Stimulated activated memory B cell treated with anti-CD40 and anti-IgM and Interleukin-4, amounts not matched to agents 10 μg/mL and 1 μg/mL and 100 μg/mL, for 72 hours (primary cell): ENCODE data around the gene SMOC1.
"Not testable (repeated sequence)": the region's sequence is repeated elsewhere in the genome, so short reads cannot be mapped to it uniquely, and the experiment has no call there.

Source experiments
- ATAC-seq: fragments of 150-1000 bp; cut with Tn5 transposase; 2 replicates; pipeline ENCODE4 v1.10.0; 2021
- H3K27ac Mint-ChIP-seq: one replicate; pipeline ENCODE4 v1.8.0; 2022; ENCODE audit warnings: mild to moderate bottlenecking, mixed read lengths
- H3K27me3 Mint-ChIP-seq: one replicate; pipeline ENCODE4 v1.8.0; 2022; ENCODE audit warnings: mixed read lengths
- H3K36me3 Mint-ChIP-seq: one replicate; pipeline ENCODE4 v1.8.0; 2022; ENCODE audit warnings: mixed read lengths
- H3K4me1 Mint-ChIP-seq: one replicate; pipeline ENCODE4 v1.8.0; 2022; ENCODE audit warnings: mixed read lengths
- H3K4me3 Mint-ChIP-seq: one replicate; pipeline ENCODE4 v1.8.0; 2022; ENCODE audit warnings: mild to moderate bottlenecking, moderate library complexity, mixed read lengths
- H3K9me3 Mint-ChIP-seq: one replicate; pipeline ENCODE4 v1.8.0; 2022; ENCODE audit warnings: mixed read lengths

Gene SMOC1

DNA sequence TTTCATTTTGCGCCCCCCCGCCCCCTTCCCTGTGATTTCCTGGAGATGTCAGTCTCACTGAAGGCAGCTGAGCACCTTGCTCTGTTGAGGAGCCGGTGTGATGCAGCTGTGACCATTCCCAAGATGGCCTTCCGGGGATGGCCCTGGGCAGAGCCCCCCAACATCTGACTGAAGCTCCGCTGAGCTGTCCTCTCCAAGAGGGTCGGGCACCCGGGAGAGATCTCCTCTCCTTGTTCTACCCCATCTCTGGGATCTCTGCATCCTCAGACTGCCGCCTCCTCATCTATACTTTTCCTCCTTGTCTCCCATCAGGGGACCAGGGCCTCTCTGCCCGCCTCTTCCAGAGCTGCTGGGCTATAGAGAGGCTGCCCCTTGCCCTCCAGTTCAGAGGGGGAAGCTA, 965 bp upstream of the SMOC1 start:
- H3K4me1 Mint-ChIP-seq: no peaks in the 10 kb centered on the region

DNA sequence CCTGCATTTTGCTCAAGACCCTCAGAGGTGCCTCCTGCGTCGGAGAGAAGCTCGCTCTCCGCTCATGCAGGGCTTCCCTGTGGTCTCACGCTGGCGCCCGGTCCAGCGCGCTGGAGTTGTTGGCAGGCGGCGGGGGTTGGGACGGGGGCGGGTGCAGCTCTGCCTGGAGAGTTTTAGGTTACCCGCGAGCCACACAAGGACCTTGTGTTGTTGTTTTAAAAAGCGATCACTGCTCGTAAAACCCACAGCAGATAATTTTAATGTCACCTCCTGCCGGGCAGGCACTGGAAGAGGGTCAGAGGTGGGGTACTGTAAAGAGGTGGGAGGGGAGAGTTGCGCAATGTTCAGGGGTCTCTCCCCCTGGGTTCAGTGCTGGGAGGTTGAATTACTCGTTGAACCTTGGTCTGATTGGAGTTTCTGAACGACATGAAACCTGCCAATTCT, 850 bp downstream of the SMOC1 start:
- H3K27me3 Mint-ChIP-seq: peaks cover 53% of the 10 kb centered on the region
- H3K4me1 Mint-ChIP-seq: no peaks in the 10 kb centered on the region

More for the DNA sequence above, 965 bp upstream of the SMOC1 start:
- Mint-ChIP-seq H3K9me3 (peaks cover 3% of the 10 kb centered on the region), H3K27ac (no peak overlapping the region), H3K27me3 (peaks cover 35% of the 10 kb centered on the region), H3K4me3 (no peak overlapping the region), H3K36me3 (no peaks in the 10 kb centered on the region)
- ATAC-seq: no peak

DNA sequence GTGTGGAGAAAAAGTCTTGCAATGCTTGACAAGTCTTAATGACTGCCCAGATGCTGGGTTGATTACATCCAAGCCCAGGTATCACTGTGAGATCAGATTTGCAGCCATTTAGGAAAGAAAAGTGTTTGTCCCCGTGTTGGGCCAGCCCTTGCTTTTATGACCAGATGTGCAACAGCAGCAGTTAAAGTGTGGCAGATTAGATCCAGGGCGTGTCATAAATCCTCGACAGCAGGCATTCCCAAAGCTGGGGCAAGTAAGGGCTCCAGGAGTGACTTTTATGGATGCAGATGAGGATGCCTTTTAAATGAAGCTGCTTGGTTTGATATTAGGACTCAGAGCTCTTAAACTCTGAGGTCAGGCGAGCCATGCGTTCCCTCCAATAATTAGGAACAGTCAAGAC, 1.7 kb downstream of the SMOC1 start:
- Mint-ChIP-seq H3K4me3 (no peak overlapping the region), H3K9me3 (no peaks in the 10 kb centered on the region), H3K27ac (no peak overlapping the region), H3K27me3 (peaks cover 58% of the 10 kb centered on the region), H3K4me1 (no peaks in the 10 kb centered on the region), H3K36me3 (no peaks in the 10 kb centered on the region)
- no peak for ATAC-seq

More for the DNA sequence above, 850 bp downstream of the SMOC1 start:
- Mint-ChIP-seq H3K36me3 (no peaks in the 10 kb centered on the region), H3K27ac (no peak overlapping the region), H3K9me3 (no peaks in the 10 kb centered on the region), H3K4me3 (no peak overlapping the region)
- no peak for ATAC-seq

DNA sequence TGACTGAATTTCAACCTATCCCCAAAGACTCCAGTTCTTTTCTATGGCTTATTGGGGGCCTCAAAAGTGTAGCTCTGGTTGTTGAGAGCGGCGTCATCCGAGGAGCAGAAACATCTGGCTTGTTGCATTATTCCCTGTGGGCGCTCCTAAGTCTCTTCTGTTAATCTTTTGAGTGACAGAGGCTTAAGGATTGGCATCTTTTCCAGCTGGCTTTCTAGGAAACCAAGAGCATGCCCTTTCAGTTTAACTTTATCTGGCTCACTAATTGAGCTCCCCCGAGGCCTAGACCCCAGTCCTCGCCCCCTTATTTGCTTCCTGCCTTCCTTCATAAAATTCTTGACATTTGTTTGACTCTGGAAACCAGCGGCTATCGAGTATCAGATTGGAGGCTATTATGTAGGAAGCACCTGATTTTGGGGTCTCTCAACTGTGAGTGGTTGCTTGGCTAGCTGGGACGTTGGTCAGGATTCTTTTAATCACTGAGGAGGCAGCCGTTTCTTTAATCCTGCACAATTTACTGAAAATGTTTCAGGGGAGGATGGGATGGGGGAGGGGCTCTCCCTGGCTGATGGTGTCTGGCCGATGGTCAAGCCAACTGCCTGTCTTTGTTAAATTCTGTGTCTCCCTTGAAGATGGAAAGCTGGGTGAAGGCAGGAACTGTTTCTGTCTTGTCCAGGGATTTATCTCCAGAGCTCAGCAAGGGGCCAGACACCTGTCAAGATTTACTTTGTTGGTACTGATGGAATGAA, 3.1 kb downstream of the SMOC1 start:
- peaks cover 65% of the 10 kb centered on the region for H3K27me3 Mint-ChIP-seq
- no peaks in the 10 kb centered on the region for H3K4me1 Mint-ChIP-seq
- no peak overlapping the region for H3K27ac Mint-ChIP-seq
- H3K36me3 Mint-ChIP-seq: no peaks in the 10 kb centered on the region
- no peak overlapping the region for H3K4me3 Mint-ChIP-seq
- H3K9me3 Mint-ChIP-seq: no peaks in the 10 kb centered on the region
- no peak for ATAC-seq

DNA sequence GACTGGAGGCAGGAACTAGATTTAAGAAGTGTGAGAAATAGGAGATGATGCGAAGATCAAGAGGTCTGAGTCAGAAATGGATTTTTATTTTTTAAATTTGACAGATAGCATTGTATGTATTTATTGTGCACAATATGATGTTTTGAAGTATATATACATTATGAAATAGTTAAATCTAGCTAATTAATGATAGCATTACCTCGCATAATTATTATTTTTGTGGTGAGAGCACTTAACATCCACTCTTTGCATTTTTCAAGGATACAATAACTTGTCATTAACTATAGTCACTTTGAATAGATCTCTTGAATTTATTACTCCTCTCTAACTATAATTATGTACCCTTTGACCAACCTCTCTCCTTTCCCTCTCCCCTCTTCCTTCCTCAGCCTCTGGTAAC, 3.7 kb downstream of the SMOC1 start:
- H3K27me3 Mint-ChIP-seq: peaks cover 65% of the 10 kb centered on the region
- H3K36me3 Mint-ChIP-seq: no peaks in the 10 kb centered on the region
- no peaks in the 10 kb centered on the region for H3K9me3 Mint-ChIP-seq
- ATAC-seq: no peak
- no peak overlapping the region for H3K4me3 Mint-ChIP-seq
- H3K27ac Mint-ChIP-seq: no peak overlapping the region
- H3K4me1 Mint-ChIP-seq: no peaks in the 10 kb centered on the region

DNA sequence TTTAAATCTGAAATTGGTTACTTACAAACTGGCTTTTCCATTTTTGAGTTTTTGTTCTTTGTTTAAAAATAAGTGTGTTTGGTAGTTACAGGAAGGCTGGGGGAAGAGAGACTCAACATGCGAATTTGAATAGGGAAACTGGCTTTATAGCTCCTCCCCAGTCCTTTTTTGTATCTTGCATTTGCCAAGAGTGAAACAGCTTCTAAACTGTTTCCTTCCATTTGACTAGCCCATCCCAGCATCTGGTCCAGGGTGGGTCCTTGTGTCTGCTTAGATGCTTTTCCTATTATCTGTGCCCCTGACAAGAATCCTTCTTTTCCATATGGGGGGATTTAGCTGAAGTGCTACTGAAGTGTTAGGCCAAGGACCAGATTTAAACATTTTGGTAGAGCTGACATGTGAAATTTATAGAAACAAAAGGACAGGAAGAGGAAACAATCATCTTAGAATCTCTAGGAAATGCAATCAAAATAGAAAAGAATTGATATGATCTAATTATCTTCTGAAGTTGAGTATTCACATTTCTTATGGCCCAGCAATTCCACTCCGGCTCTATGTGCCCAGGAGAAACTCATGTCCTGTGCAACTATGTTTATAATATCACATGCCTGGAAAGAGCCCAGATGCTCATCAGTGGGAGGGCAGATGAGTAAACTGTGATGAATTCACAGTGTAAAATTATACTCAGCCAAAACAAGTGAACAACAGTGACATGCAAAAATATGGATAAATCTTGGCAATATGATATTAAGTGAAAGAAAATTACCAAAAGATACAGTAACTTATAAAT, 7.4 kb downstream of the SMOC1 start:
- H3K4me1 Mint-ChIP-seq: no peaks in the 10 kb centered on the region
- no peak for ATAC-seq
- peaks cover 4% of the 10 kb centered on the region for H3K9me3 Mint-ChIP-seq
- no peak overlapping the region for H3K27ac Mint-ChIP-seq
- H3K36me3 Mint-ChIP-seq: no peaks in the 10 kb centered on the region
- no peak overlapping the region for H3K4me3 Mint-ChIP-seq
- H3K27me3 Mint-ChIP-seq: peaks cover 54% of the 10 kb centered on the region

DNA sequence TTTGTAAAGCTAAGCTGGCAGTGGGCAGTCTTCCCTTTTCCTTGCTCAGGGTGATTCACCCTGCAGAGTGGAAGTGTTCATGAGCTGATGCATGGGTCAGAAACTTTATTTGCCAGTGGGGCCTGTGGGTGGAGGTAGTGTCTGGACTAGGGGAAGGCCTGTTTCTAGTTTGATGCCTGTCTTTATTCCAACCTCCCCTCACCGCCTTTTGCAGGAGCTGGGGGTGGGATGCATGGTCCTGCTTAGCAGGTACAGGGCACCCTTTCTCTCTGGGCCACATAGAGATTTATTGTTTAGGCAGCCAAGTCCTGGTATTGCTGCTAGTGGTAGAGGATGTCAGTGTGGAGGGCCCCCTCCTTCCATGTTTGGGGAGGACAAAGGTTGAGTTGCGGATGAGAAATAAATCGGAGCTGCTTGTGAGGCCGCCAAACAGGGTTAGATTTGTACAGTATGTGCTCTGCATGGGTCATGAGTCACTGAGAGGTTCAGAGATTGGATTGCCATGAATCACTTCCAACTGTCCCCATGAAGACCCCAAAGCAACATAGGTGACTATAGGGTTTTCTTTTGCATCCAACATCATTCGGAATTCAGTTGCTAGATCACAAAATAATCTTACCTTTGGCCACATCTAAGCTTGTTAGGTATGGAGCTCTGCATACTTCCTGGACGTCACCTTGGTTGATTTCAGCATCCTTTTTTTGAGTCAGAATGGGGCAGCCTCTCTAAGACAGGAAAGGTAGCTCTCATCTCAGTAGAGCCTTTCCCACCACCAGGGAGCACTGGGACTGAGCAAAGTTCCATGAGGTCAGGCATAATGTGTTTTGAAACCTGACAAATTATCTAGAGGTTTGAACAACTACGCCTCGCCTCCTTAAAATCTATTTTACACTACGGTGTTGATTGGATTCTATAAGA, 8.8 kb downstream of the SMOC1 start:
- no peak overlapping the region for H3K27ac Mint-ChIP-seq
- H3K27me3 Mint-ChIP-seq: peaks cover 60% of the 10 kb centered on the region
- no peak for ATAC-seq
- H3K4me1 Mint-ChIP-seq: no peaks in the 10 kb centered on the region
- H3K36me3 Mint-ChIP-seq: no peaks in the 10 kb centered on the region
- no peak overlapping the region for H3K4me3 Mint-ChIP-seq
- H3K9me3 Mint-ChIP-seq: peaks cover 4% of the 10 kb centered on the region

DNA sequence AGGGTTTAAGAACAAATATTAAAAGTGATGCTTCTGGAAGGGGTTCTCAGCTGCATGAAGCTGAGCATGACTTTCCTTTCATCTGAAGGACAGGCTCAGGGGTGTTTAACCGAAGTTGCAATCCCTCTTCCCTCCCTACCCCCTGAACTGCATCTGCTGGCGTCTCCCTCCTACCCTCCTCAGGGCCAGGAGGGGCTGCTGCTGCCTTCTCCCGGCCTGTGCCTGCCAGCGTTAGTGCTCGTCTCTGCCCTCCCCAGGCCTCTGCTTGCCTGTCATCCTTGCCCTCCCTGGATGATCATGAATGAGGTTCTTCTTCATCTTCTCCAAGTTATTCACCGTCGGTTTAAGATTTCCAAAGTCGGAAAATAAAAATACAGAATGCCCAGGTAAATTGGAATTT, 12.2 kb downstream of the SMOC1 start:
- ATAC-seq: no peak
- Mint-ChIP-seq H3K9me3 (peaks cover 7% of the 10 kb centered on the region), H3K36me3 (no peaks in the 10 kb centered on the region), H3K4me1 (no peaks in the 10 kb centered on the region), H3K27ac (no peak overlapping the region), H3K4me3 (no peak overlapping the region), H3K27me3 (peaks cover 60% of the 10 kb centered on the region)

DNA sequence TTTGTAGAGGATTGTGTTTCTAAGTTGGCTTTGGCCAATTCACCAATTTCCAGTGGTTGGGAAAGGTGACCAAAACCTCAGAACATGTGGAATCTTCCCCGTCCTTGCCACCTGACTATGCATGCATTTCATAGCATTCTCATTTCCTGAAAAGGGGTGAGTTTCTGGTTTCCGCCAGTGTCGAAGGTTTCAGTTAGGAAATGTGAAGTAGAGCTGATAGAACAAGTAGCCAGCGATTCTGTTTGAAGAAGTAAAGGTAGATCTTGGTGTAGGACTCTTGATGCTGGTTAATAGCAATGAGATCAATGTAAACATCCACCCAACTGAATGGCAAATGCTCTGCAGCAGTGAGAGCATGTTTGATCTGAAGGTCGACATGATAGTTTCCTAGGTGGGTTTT, 15.9 kb downstream of the SMOC1 start:
- ATAC-seq: no peak
- Mint-ChIP-seq H3K27ac (no peak overlapping the region), H3K27me3 (peaks cover 49% of the 10 kb centered on the region), H3K36me3 (peaks cover 8% of the 10 kb centered on the region), H3K4me3 (no peak overlapping the region), H3K4me1 (no peaks in the 10 kb centered on the region), H3K9me3 (peaks cover 25% of the 10 kb centered on the region)

DNA sequence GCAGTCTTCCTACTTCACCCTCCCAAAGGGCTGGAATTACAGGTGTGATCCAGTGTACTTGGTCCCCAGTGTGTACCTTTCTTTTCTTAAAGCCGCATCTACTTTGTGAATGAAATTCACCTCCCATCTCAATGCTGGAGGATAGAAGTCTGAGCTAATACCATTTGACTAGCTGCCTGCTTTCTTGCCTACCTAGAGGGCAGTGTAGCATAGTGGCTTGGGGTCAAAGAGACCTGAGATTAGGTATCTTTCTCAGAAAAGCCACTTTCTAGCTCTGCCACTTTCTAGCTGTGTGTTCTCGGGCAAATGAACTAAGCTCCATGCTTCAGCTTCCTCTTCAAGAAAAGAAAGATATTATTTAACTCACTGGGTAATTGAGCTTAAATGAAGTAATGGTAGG, 16.9 kb downstream of the SMOC1 start:
- H3K4me3 Mint-ChIP-seq: no peak overlapping the region
- H3K4me1 Mint-ChIP-seq: no peaks in the 10 kb centered on the region
- no peak for ATAC-seq
- no peak overlapping the region for H3K27ac Mint-ChIP-seq
- peaks cover 25% of the 10 kb centered on the region for H3K9me3 Mint-ChIP-seq
- H3K36me3 Mint-ChIP-seq: peaks cover 8% of the 10 kb centered on the region
- peaks cover 49% of the 10 kb centered on the region for H3K27me3 Mint-ChIP-seq

DNA sequence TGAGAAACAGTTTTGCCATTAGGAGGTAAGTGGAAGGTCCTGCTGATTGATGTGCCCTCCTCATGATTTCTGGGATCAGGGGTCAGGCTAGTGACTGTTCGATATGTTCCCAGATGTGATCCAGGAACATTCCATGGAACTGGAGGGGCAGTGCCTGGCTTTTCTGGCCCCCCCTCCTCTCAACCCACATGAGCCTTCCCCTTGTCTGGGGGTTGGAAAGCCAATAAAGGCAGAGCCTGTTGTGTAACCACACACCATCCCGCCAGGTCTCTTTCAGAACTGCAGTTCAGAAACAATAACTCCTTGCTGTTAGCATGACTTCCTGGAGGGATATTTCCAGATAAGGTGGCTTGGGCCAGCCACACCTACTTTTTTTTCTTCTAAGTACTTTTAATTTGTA, 17.8 kb downstream of the SMOC1 start:
- peaks cover 42% of the 10 kb centered on the region for H3K27me3 Mint-ChIP-seq
- H3K9me3 Mint-ChIP-seq: peaks cover 25% of the 10 kb centered on the region
- no peak overlapping the region for H3K27ac Mint-ChIP-seq

DNA sequence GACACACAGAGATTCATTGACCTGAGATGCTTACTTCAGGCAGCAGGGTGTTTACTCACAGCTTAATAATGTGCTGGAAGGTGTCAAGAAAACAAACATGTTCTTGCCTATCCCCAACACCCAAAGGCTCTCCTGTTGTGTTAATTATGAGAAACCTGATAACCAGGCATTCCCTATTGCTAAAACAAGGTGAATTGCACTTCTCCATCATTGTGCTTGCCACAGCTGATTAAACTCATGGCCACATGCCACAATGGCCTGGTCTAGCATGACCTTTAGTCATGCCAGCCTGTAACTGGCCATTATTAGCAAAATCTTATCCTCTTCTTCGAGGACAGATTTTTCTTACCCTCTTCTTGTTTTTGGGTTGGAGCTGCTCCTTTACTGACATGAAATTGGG, 21.4 kb downstream of the SMOC1 start:
- Mint-ChIP-seq H3K27ac (no peak overlapping the region), H3K27me3 (peaks cover 6% of the 10 kb centered on the region), H3K4me1 (no peaks in the 10 kb centered on the region), H3K9me3 (peaks cover 22% of the 10 kb centered on the region), H3K4me3 (no peak overlapping the region), H3K36me3 (peaks cover 8% of the 10 kb centered on the region)
- ATAC-seq: no peak

More for the DNA sequence above, 17.8 kb downstream of the SMOC1 start:
- no peak for ATAC-seq
- peaks cover 8% of the 10 kb centered on the region for H3K36me3 Mint-ChIP-seq
- H3K4me3 Mint-ChIP-seq: no peak overlapping the region
- H3K4me1 Mint-ChIP-seq: no peaks in the 10 kb centered on the region

DNA sequence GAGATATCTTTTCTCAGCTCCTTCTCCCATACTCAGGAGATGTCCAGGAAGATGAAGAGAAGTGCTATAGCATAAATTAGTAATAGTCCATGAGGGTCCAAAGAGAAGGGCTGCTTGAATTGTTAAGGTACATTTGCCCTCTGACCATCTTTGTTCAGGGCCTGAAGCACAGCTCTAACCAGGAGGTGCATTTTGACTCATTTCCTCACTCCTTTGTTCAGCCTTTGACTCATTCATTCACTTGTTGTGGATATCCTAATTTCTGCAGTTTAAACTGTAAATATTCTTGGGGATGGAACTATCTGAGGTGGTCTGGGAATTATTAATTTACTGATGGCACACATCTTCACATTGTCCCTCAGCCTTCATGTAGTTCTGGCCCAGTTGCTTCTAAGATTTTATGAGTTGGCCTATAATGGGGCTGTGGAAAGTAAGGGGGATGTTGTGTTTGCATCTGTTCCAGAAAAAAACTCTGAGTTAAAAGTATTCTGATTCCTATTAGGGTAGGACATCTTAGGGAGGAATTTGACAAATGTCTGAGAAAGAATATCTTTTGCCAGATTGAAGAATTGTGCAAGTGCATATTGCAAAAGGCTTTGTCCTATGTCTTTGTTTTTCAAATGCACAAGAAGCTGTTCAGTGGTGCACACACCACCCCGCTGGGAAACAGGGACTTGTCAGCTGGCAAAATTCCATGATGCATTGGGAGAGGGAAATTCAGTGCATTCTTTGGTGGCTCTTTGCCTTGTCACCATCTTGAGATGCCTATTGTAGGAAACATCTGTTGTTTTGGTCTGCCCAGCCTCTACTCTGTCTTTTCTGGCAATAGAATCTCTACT, 22.1 kb downstream of the SMOC1 start:
- H3K27me3 Mint-ChIP-seq: no peaks in the 10 kb centered on the region
- H3K9me3 Mint-ChIP-seq: peaks cover 22% of the 10 kb centered on the region
- no peak overlapping the region for H3K4me3 Mint-ChIP-seq
- no peak overlapping the region for H3K27ac Mint-ChIP-seq
- ATAC-seq: no peak
- H3K4me1 Mint-ChIP-seq: no peaks in the 10 kb centered on the region
- H3K36me3 Mint-ChIP-seq: peaks cover 8% of the 10 kb centered on the region

DNA sequence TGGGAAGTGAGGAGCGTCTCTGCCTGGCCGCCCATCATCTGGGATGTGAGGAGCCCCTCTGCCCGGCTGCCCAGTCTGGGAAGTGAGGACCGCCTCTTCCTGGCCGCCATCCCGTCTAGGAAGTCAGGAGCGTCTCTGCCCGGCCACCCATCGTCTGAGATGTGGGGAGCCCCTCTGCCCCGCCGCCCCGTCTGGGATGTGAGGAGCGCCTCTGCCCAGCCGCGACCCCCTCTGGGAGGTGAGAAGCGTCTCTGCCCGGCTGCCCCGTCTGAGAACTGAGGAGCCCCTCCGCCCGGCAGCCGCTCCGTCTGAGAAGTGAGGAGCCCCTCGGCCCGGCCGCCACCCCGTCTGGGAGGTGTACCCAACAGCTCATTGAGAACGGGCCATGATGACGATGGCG, 23.8 kb downstream of the SMOC1 start:
- peaks cover 11% of the 10 kb centered on the region for H3K9me3 Mint-ChIP-seq
- not testable (repeated sequence) for ATAC-seq

More for the DNA sequence above, 23.8 kb downstream of the SMOC1 start:
- H3K4me3 Mint-ChIP-seq, H3K27ac Mint-ChIP-seq, H3K36me3 Mint-ChIP-seq, H3K27me3 Mint-ChIP-seq, H3K4me1 Mint-ChIP-seq: not testable (repeated sequence)
